Measurements from ENCODE around the gene GALNT10.

GALNT10 gene

DNA sequence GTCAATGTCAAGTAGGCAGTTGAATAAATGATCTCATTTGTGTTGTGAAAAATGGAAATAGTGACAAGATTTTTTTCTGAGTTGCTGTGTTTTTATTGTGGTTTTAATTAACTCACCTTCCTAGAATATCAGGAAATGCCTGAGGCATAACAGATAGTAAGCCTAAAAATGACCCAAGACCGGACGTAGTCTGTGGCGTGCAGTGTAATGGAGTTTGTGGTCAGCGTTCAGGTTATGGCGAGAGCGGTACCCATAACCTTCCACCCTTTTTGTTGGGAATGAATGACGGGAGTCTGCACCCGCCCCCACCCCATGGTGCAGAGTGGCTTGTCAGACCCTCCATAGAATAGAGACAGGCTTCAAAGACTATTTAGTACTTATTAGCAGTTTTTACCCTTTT lies 119.3 kb downstream of the GALNT10 start:
- H3K4me3 ChIP-seq (replicated peaks; ENCODE audit: insufficient read depth, low read length) = no peak overlapping the region
- no peak for DNase-seq (ENCODE audit: low read depth in 1 of 2, low spot score in 1 of 2)
- H3K27ac ChIP-seq (replicated peaks) = no peak overlapping the region
- no peak for TF ChIP-seq GABPA (IDR thresholded peaks at IDR 0.05; ENCODE audit: low read depth)
- TF ChIP-seq, protein P1, sequence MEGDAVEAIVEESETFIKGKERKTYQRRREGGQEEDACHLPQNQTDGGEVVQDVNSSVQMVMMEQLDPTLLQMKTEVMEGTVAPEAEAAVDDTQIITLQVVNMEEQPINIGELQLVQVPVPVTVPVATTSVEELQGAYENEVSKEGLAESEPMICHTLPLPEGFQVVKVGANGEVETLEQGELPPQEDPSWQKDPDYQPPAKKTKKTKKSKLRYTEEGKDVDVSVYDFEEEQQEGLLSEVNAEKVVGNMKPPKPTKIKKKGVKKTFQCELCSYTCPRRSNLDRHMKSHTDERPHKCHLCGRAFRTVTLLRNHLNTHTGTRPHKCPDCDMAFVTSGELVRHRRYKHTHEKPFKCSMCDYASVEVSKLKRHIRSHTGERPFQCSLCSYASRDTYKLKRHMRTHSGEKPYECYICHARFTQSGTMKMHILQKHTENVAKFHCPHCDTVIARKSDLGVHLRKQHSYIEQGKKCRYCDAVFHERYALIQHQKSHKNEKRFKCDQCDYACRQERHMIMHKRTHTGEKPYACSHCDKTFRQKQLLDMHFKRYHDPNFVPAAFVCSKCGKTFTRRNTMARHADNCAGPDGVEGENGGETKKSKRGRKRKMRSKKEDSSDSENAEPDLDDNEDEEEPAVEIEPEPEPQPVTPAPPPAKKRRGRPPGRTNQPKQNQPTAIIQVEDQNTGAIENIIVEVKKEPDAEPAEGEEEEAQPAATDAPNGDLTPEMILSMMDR (IDR thresholded peaks at IDR 0.05; ENCODE audit: insufficient read depth, low read length) = no peak
- TF ChIP-seq SPI1 (IDR thresholded peaks at IDR 0.05; ENCODE audit: borderline replicate concordance, low read depth) = no peak
- TF ChIP-seq, protein P2, sequence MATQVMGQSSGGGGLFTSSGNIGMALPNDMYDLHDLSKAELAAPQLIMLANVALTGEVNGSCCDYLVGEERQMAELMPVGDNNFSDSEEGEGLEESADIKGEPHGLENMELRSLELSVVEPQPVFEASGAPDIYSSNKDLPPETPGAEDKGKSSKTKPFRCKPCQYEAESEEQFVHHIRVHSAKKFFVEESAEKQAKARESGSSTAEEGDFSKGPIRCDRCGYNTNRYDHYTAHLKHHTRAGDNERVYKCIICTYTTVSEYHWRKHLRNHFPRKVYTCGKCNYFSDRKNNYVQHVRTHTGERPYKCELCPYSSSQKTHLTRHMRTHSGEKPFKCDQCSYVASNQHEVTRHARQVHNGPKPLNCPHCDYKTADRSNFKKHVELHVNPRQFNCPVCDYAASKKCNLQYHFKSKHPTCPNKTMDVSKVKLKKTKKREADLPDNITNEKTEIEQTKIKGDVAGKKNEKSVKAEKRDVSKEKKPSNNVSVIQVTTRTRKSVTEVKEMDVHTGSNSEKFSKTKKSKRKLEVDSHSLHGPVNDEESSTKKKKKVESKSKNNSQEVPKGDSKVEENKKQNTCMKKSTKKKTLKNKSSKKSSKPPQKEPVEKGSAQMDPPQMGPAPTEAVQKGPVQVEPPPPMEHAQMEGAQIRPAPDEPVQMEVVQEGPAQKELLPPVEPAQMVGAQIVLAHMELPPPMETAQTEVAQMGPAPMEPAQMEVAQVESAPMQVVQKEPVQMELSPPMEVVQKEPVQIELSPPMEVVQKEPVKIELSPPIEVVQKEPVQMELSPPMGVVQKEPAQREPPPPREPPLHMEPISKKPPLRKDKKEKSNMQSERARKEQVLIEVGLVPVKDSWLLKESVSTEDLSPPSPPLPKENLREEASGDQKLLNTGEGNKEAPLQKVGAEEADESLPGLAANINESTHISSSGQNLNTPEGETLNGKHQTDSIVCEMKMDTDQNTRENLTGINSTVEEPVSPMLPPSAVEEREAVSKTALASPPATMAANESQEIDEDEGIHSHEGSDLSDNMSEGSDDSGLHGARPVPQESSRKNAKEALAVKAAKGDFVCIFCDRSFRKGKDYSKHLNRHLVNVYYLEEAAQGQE (IDR thresholded peaks at IDR 0.05; ENCODE audit: insufficient replicate concordance, low read depth) = no peak
- no peak for TF ChIP-seq POLR2AphosphoS5 (IDR thresholded peaks at IDR 0.05; ENCODE audit: low read depth)
- H3K27me3 ChIP-seq (ENCODE audit: insufficient read depth, poor library complexity, severe bottlenecking) = no peaks in the 10 kb centered on the region

DNA sequence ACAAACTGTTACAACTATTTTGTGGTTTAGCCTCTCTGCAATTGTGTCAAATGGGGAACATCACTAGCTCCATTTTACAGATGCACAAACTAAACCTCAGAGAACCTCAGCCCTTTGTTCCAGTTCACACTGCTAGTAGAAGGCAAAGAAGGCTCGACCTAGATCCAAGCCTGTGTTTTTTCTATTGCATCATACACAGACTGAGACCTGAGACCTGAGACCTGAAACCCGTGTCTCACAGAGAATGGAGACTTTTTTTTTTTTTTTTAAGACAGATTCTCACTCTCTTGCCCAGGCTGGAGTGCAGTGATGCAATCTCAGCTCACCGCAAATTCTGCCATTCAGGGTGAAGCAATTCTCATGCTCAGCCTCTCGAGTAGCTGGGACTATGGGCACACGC lies 120.8 kb downstream of the GALNT10 start:
- DNase-seq (ENCODE audit: low read depth in 1 of 2, low spot score in 1 of 2) = peak; percentile 50 to 80
- H3K27me3 ChIP-seq (ENCODE audit: insufficient read depth, poor library complexity, severe bottlenecking) = no peaks in the 10 kb centered on the region
- TF ChIP-seq SPI1 (IDR thresholded peaks at IDR 0.05; ENCODE audit: borderline replicate concordance, low read depth) (no peak), GABPA (IDR thresholded peaks at IDR 0.05; ENCODE audit: low read depth) (no peak), POLR2AphosphoS5 (IDR thresholded peaks at IDR 0.05; ENCODE audit: low read depth) (no peak)
- TF ChIP-seq, protein P2 (IDR thresholded peaks at IDR 0.05; ENCODE audit: insufficient replicate concordance, low read depth) = no peak
- TF ChIP-seq, protein P1 (IDR thresholded peaks at IDR 0.05; ENCODE audit: insufficient read depth, low read length) = no peak
- H3K27ac ChIP-seq (replicated peaks) = no peak overlapping the region
- no peak overlapping the region for H3K4me3 ChIP-seq (replicated peaks; ENCODE audit: insufficient read depth, low read length)

DNA sequence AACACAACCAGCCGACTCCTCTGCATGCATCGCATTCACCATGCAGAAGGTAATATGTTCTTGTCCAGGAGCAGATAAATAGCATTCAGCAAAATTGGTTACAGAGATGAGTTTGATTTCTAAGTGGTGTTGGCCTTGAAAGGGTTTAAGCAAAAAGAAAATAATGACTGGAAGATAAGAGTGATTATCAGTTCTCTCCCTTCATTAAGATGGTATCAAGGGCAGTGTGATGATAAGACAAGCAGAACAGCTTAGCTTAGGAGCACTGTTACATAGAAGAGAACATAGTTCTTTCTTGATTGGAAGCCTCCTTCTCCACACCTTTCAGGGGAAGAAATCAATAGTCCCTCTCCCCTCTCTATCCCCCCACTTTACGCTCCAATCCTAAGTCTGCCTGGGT lies 121.5 kb downstream of the GALNT10 start:
- Histone ChIP-seq H3K27me3 (ENCODE audit: insufficient read depth, poor library complexity, severe bottlenecking) (no peaks in the 10 kb centered on the region), H3K4me3 (replicated peaks; ENCODE audit: insufficient read depth, low read length) (no peak overlapping the region), H3K27ac (replicated peaks) (no peak overlapping the region)
- TF ChIP-seq, protein P1 (IDR thresholded peaks at IDR 0.05; ENCODE audit: insufficient read depth, low read length) = no peak
- TF ChIP-seq, protein P2 (IDR thresholded peaks at IDR 0.05; ENCODE audit: insufficient replicate concordance, low read depth) = no peak
- DNase-seq (ENCODE audit: low read depth in 1 of 2, low spot score in 1 of 2) = no peak

Data from HL-60 (cell line).